Non-pigmented ciliary epithelial cell (primary cell): ENCODE results near the gene TBC1D5.
"Not testable (repeated sequence)": the region's sequence is repeated elsewhere in the genome, so short reads cannot be mapped to it uniquely, and the experiment has no call there.

Experiments used
- DNase-seq: peaks from one replicate; pipeline ENCODE4 v3.0.0-alpha.2; 2010; ENCODE audit warnings: low read depth

Gene TBC1D5, protein sequence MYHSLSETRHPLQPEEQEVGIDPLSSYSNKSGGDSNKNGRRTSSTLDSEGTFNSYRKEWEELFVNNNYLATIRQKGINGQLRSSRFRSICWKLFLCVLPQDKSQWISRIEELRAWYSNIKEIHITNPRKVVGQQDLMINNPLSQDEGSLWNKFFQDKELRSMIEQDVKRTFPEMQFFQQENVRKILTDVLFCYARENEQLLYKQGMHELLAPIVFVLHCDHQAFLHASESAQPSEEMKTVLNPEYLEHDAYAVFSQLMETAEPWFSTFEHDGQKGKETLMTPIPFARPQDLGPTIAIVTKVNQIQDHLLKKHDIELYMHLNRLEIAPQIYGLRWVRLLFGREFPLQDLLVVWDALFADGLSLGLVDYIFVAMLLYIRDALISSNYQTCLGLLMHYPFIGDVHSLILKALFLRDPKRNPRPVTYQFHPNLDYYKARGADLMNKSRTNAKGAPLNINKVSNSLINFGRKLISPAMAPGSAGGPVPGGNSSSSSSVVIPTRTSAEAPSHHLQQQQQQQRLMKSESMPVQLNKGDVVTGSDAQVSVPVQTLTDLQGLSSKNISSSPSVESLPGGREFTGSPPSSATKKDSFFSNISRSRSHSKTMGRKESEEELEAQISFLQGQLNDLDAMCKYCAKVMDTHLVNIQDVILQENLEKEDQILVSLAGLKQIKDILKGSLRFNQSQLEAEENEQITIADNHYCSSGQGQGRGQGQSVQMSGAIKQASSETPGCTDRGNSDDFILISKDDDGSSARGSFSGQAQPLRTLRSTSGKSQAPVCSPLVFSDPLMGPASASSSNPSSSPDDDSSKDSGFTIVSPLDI

DNA sequence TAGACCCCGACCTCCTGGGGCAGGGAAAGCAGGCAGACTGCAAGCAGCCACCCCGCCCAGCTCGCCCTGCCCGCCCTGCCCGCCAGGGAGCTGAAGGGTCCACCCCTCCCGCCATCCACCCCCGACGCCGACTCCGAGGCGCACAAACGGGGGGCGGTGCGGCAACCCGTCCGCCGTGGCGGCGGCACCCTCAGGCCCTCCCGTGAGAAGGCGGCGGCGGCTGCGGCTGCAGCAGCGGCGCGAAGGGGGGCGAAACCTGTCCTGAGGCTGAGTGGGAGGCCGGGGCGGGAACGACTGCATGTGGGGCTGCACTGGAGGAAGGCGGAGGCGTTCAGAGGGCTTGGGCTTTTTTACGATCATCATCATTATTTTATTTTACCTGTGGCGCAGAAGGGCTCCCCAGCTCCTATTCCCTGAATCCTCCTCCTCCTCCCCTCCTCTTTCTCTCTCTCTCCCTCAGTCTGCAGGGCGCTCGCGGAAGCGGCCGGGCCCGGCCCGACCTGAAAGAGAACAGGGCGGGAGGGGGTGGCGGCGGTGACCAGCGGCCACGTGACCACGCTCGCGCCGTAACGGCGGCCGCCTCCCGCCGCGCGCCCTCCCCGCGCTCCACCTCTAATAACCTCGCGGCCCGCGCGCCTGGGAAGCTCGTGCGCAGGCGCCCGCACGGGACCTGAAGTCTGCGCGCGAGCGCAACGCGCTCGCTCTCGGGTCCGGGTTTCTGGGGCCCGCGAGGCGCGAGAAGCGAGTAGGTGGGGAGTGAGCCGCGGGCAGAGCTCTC lies at the start of gene TBC1D5:
Gene TBC1D5, minus strand, starts transcription at position 530 of the 778 bp plus-strand sequence. CDS start 234,061 bp downstream, outside the sequence.
- peak; percentile 84 for DNase-seq

DNA sequence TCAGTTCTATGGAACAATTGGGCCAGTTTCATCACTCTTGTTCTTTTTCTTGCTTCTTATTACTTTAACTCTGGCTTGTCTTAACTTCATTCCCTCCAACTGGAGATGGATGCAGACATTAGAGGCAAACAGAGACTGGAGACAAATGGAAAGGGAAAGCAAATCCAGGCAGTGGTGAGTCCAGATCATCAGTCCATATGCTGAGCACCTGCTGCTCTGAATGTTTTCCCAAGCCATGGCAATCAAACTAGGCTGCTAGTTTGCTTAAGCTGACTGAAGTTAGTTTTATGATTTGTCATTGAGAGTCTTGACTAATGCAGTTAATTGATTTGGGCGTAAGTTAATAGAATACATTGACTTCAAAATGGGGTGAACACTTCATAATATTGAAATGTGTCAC lies 41.0 kb upstream of the TBC1D5 start:
- no peak for DNase-seq

DNA sequence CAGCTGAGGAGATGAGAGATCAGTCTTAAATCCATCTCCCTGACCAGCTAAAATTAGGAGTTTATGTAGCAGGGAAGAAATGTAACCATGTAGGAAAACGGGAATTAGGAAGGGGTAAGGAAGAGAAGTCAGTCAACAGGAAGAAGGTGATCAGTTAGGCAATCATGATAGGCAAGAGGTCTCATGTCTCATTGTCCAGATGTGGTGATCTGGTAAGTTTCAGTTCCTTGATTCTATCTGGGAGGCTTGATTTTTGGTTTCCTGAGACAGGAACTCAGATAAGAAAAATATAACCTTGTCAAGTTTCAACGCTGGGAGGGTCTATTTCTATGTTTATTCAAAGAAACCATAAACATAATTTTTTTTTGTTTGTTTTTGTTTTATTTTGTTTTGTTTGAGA lies 40.3 kb upstream of the TBC1D5 start:
- no peak for DNase-seq

DNA sequence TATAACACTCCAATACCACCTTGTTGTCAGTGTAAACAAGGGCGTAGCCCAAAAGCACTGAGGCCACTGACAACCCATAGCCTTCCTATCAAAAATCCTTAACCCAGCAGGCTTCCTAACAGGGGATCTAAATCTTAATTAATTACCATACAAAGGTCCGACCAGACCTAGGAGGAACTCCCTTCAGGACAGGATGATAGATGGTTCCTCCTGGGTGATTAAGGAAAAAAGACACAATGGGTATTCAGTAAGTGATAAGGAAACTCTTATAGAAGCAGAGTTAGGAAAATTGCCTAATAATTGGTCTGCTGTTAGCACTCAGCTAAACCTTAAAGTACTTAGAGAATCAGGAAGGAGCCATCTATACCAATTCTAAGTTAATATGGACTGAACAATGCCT lies 37.9 kb upstream of the TBC1D5 start:
- DNase-seq: not testable (repeated sequence)

DNA sequence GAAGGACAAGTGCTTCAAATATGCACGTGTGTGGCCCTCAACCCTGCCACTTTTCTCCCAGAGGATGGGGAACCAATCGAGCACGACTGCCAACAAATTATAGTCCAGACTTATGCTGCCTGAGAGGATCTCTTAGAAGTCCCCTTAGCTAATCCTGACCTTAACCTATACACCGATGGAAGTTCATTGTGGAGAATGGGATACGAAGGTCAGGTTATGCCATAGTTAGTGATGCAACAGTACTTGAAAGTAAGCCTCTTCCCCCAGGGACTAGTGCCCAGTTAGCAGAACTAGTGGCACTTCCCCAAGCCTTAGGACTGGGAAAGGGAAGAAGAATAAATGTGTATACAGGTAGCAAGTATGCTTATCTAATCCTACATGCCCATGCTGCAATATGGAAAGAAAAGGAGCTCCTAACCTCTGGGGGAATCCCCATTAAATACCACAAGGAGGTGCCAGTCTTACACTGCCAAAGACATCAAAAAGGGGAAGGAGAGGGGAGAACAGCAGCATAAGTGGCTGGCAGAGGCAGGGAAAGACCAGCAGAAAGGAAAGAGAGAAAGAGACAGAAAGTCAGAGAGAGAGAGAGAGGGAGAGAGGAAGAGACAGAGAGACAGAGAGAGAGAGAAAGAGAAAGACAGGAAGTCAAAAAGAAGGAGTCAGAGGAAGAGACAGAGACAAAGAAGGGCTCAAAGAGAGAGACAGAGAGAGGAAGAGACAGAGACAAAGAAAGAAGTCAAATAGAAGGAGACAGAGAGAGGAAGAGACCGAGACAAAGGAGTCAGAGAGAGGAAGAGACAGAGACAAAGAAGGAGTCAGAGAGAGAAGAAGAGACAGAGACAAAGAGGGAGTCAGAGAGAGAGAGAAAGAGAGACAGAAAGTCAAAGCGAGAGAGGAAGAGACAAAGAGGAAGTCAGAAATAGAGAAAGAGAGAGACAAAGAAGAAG lies 37.1 kb upstream of the TBC1D5 start:
- DNase-seq: not testable (repeated sequence)

GRCh38 chr3:17777326-17777725 lies 34.9 kb upstream of the TBC1D5 start:
- not testable (repeated sequence) for DNase-seq

DNA sequence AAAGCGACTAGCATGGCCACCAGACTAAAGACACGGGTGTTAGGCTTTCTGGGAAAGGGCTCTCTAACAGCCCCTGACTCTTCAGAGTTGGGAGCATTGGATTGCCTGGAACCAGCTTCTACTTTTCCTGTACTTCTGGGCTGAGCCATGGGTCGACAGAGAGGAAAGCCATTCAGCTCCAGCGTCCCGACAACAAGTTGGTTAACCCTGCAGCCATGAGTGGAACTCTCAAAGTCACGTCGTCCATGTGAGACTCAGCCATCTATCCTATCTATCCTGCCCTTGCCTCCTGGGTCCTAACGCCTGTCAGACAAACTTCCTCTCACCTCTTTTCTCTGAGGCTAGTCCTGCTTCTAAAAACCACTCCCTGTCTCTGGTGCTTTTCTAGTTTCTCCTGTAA lies 32.6 kb upstream of the TBC1D5 start:
- DNase-seq: no peak

DNA sequence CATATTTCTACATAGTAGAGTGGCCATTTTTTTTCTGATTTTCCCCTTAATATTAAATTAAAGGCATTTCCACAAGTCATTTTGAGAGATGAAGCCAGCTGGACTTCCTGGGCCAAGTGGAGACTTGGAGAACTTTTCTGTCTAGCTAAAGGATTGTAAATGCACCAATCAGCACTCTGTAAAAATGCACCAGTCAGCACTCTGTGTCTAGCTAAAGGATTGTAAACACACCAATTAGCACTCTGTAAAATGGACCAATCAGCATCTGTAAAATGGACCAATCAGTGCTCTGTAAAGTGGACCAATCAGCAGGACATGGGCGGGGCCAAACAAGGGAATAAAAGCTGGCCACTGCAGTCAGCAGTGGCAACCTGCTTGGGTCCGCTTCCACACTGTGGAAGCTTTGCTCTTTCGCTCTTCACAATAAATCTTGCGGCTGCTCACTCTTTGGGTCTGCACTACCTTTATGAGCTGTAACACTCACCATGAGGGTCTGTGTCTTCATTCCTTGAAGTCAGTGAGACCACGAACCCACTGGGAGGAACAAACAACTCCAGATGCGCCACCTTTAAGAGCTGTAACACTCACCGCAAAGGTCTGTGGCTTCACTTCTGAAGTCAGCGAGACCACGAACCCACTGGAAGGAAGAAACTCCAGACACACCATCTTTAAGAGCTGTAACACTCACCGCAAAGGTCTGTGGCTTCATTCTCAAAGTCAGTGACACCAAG lies 31.9 kb upstream of the TBC1D5 start:
- not testable (repeated sequence) for DNase-seq

- DNase-seq: no peak
These were observed 30.1 kb upstream of the TBC1D5 start for GRCh38 chr3:17772556-17772955.

- DNase-seq: no peak
These were observed 29.0 kb upstream of the TBC1D5 start for GRCh38 chr3:17771177-17772017.

GRCh38 chr3:17770682-17771081 lies 28.3 kb upstream of the TBC1D5 start:
- DNase-seq: no peak

DNA sequence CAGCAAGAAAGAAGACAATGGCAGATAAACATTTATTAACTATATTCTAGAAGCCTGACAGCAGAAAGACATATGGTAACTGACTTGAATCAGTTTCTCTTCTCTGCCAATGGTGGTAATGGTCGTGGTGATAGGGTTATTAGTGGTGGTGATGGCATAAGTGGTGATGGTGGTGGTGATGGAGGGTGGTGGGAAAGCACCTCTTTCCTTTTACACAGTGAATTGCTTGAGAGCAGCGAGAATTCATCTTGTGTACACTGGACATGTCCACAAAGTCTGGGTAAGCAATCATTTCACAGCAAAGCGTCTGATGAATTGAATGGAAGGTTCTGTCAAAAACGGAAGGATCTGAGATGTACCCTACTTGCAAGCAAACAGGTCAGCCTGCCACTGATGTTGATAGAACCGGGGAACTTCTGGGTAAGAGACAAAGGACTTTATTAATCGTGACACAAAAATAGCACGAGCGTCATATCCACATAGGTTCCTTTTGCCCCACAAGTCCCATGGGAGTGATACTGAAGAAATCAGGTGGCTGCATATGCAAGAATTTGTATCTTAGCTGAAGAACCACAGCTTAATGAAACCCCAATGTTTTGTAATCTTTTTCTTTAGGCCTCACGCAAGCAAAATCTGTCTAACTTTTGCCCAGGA lies 23.5 kb upstream of the TBC1D5 start:
- no peak for DNase-seq

DNA sequence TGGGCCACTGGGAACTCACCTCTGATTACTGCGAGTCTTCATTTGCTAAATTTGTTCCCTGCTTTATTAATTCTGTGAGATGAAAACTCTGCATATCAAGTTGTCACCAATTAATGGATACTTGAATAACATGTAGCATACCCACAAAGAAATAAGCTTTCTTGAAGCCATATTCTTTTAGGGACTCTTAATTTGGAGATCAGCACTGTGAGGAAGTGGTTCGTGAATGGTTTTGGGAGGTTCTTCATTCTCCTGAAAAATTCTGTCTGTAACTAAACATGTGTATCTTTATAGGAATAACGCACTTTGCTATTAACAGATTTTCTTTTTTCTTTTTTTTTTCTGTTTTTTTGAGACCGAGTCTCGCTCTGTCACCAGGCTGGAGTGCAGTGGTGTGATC lies 19.1 kb upstream of the TBC1D5 start:
- no peak for DNase-seq

DNA sequence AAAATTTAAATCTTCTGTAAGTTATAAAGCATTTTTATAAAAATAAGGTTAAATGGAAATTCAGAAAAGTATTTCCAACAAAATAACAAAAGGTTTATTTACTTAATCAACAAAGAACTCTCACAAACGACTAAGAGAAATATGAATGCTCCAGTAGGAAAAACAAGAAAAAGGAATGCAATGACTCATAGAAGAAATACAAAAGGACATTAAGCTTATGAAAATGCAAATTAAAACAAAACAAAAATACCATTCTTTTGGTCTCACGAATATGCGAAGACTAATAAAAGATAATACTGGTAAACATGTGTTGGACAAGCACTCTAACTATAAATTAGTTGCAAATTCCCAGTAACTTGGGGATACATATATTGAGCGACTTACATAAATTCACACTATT lies 17.5 kb upstream of the TBC1D5 start:
- DNase-seq: no peak

GRCh38 chr3:17755836-17756235 lies 13.4 kb upstream of the TBC1D5 start:
- DNase-seq: no peak

- no peak for DNase-seq
These were observed 11.2 kb upstream of the TBC1D5 start for GRCh38 chr3:17753632-17753992.

DNA sequence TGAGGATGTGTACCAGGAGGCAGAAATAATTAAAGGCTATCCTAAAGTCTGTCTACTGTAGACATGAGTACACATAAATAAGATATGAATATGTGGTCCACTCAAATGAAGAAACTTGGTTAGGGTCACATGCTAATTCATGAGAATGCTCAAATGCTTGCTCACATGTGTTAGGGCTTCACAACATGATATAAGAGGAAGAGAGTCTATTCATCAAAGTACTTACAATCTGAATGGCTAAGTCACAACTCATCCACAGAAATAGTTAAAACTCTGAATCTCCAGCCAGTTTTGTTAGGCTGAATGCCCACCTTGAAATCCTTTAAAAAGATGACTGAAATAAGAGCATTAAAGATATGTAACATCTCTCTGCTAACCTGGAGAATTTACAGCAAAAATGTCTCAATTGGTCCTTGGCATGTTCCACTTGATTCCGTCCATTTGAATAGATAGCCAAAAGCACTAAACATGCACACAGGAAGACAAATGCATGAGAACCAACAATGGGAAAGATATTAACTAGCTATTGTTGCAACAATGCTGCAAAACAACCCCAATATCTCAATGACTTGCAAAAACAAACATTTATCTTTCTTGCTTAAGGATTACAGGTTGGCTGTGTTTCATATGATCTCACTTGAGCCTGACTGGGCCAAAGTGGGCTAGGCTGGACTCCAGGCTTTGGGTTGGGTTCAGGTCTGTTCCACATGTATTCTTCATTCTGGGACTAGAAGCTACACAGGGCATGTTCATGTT lies 10.6 kb upstream of the TBC1D5 start:
- no peak for DNase-seq

GRCh38 chr3:17752436-17752835 lies 10.0 kb upstream of the TBC1D5 start:
- no peak for DNase-seq
